Measurements from ENCODE around the gene SLC30A7. TPM values are rescaled to one million over a fixed set of nuclear protein-coding genes. Genes with fewer than 3 reads are reported as not detected.

SLC30A7 gene
- total and polyA plus RNA-seq, 7 donors, result 1.0 to 5.7 (median 4.8) TPM

DNA sequence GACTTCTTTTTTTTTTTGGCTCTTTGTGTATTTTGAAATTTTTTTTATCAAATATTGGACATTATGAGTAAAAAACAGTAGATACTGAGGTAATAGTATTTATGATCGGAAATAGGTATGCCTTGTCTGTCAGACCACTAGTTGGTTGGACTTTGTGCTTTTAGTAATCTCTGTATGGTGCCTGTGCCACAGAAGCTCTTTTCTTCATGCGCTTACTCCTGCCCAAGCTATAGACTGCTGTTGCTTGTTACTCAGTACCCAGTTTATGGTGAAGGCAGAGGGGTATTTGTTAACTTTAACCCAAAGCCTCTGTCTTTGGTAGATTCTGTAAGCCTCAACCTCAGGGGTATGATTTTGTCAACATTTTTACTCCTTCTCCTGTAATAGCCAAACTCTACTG, 8.6 kb downstream of the SLC30A7 start:
- TF ChIP-seq, protein P1, sequence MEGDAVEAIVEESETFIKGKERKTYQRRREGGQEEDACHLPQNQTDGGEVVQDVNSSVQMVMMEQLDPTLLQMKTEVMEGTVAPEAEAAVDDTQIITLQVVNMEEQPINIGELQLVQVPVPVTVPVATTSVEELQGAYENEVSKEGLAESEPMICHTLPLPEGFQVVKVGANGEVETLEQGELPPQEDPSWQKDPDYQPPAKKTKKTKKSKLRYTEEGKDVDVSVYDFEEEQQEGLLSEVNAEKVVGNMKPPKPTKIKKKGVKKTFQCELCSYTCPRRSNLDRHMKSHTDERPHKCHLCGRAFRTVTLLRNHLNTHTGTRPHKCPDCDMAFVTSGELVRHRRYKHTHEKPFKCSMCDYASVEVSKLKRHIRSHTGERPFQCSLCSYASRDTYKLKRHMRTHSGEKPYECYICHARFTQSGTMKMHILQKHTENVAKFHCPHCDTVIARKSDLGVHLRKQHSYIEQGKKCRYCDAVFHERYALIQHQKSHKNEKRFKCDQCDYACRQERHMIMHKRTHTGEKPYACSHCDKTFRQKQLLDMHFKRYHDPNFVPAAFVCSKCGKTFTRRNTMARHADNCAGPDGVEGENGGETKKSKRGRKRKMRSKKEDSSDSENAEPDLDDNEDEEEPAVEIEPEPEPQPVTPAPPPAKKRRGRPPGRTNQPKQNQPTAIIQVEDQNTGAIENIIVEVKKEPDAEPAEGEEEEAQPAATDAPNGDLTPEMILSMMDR (IDR thresholded peaks at IDR 0.05), result no peak
- intact Hi-C loops (cut with DNase I), result no loop called here

DNA sequence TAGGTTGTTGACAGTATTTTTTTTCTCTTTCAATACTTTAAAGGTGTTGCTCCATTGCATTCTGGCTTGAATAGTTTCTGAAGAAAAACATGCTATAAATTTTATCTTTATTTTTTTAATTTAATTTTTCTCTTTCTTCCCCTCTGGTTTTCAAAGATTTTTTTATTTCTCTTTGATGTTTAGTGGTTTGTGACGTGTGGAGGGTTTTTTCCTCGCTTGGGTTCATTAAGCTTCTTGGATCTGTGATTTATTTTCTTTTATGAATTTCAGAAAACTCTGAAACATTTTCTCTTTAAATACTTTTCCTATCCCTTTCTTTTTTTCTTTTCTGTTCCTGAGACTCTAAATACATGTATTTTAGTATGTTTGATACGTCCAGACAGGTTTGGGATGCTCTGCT, 9.3 kb downstream of the SLC30A7 start:
- Histone ChIP-seq H3K36me3 (ENCODE audit: insufficient read depth in 1 of 2, low read depth in 1 of 2) (peaks cover 0 to 90% of the 10 kb centered on the region in 2 donors), H3K9me3 (no peaks in the 10 kb centered on the region), H3K27ac (no peak overlapping the region), H3K4me3 (no peak overlapping the region), H3K4me1 (no peaks in the 10 kb centered on the region), H3K27me3 (ENCODE audit: insufficient read depth in 3 of 3, low read length in 2 of 3) (no peaks in the 10 kb centered on the region)
- TF ChIP-seq, protein P1 (IDR thresholded peaks at IDR 0.05), result no peak
- WGBS, 3 donors, result 96 to 100% (median 99%) methylated on average over 3 of the region's 3 CpGs
- DNase-seq (no peak), ATAC-seq (no peak)
- intact Hi-C loops (cut with DNase I), result no loop called here

More for the DNA sequence above, 8.6 kb downstream of the SLC30A7 start:
- 96 to 98% (median 98%) methylated on average over 2 of the region's 2 CpGs for WGBS, 3 donors
- no peak for DNase-seq
- no peaks in the 10 kb centered on the region for H3K27me3 ChIP-seq (ENCODE audit: insufficient read depth in 3 of 3, low read length in 2 of 3)
- H3K9me3 ChIP-seq, result no peaks in the 10 kb centered on the region
- no peaks in the 10 kb centered on the region for H3K4me1 ChIP-seq
- H3K36me3 ChIP-seq (ENCODE audit: insufficient read depth in 1 of 2, low read depth in 1 of 2), result peaks cover 0 to 90% of the 10 kb centered on the region in 2 donors
- H3K27ac ChIP-seq, result no peak overlapping the region
- H3K4me3 ChIP-seq, result no peak overlapping the region
- no peak for ATAC-seq

DNA sequence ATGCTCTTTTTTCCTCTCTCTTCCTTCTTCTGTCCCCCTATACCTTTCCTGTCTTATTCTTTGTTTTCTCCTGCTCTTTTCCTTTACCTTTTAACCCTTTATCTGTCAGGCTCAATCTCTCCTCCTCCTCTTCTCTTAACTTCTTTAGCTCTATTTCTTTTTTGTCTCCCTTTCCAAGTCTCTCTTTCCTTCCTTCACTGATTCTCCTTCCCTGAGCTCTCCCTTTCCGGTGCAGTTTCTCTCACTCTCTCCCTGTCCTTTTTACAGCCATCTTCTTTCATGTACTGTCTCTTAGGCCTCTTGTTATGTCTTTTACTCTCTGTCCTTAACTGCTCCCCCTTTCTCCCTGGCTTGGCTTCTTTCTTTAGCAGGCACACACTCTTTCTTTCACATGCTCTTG, 12.0 kb downstream of the SLC30A7 start:
- 91 to 100% (median 97%) methylated on average over 1 of the region's 1 CpG for WGBS, 3 donors
- Histone ChIP-seq H3K4me1 (no peaks in the 10 kb centered on the region), H3K27me3 (ENCODE audit: insufficient read depth in 3 of 3, low read length in 2 of 3) (no peaks in the 10 kb centered on the region), H3K4me3 (no peak overlapping the region), H3K27ac (no peak overlapping the region), H3K36me3 (ENCODE audit: insufficient read depth in 1 of 2, low read depth in 1 of 2) (peaks cover 0 to 92% of the 10 kb centered on the region in 2 donors), H3K9me3 (no peaks in the 10 kb centered on the region)
- DNase-seq (no peak), ATAC-seq (no peak)
- intact Hi-C loops (cut with DNase I), result no loop called here
- TF ChIP-seq, protein P1 (IDR thresholded peaks at IDR 0.05), result no peak

DNA sequence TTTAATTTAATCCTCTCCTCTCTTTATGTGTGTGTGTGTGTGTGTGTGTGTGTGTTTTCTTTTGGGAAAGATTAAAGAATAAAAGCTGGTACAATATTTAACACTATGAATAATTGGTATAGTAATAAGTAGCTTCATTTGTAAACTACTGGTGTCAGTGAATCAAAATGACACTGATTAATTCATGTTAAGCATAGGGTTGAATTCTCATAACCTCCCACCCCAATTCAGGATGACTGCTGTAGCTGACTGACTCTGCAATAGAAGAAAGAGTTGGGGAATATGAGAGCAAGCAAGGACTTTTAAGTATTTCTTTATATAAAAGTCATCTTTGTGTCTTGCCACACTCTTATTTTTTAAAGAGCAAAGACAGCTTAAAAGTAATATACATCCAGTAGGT, 13.1 kb downstream of the SLC30A7 start:
- intact Hi-C loops (cut with DNase I), result no loop called here
- ATAC-seq (no peak), DNase-seq (no peak)
- H3K36me3 ChIP-seq (ENCODE audit: insufficient read depth in 1 of 2, low read depth in 1 of 2), result peaks cover 0 to 93% of the 10 kb centered on the region in 2 donors
- no peak overlapping the region for H3K4me3 ChIP-seq
- TF ChIP-seq, protein P1 (IDR thresholded peaks at IDR 0.05), result no peak
- H3K4me1 ChIP-seq, result no peaks in the 10 kb centered on the region
- H3K27ac ChIP-seq, result no peak overlapping the region
- no peaks in the 10 kb centered on the region for H3K27me3 ChIP-seq (ENCODE audit: insufficient read depth in 3 of 3, low read length in 2 of 3)
- no peaks in the 10 kb centered on the region for H3K9me3 ChIP-seq

DNA sequence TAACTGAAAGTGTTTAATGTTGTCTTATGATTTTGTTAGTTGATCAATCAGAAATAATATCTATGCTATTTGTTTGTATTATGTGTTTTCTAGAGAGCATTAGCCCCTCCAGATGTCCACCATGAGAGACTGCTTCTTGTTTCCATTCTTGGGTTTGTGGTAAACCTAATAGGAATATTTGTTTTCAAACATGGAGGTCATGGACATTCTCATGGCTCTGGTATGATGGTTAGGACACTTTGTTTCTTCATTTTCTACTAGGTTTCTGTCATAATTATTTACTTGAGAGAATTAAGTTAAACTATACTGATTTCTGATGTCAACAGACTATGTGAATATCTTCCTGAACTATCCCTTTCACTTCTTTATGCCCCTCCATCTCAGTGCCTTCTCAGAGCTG, 16.1 kb downstream of the SLC30A7 start:
- no peaks in the 10 kb centered on the region for H3K4me1 ChIP-seq
- H3K27me3 ChIP-seq (ENCODE audit: insufficient read depth in 3 of 3, low read length in 2 of 3), result no peaks in the 10 kb centered on the region
- intact Hi-C loops (cut with DNase I), result loop anchor here in 1 of 2 donors (10.0 kb wide), 1 partner anchor 1037 kb away; no protein-coding TSS in a partner anchor
- no peak overlapping the region for H3K27ac ChIP-seq
- peaks cover 0 to 99% of the 10 kb centered on the region in 2 donors for H3K36me3 ChIP-seq (ENCODE audit: insufficient read depth in 1 of 2, low read depth in 1 of 2)
- TF ChIP-seq, protein P1 (IDR thresholded peaks at IDR 0.05), result no peak
- DNase-seq, result no peak
- no peak overlapping the region for H3K4me3 ChIP-seq
- no peaks in the 10 kb centered on the region for H3K9me3 ChIP-seq
- no peak for ATAC-seq
